Lower leg skin (tissue), 3 donors: Measurements from ENCODE around the gene NOTCH2NLA.
"Not testable (repeated sequence)": the region's sequence is repeated elsewhere in the genome, so short reads cannot be mapped to it uniquely, and the experiment has no call there.

Experiments
- POLR2A ChIP-seq, 2 donors: fragments of 450-650 bp; IDR thresholded peaks; one replicate each; pipeline ENCODE4 v1.6.1; 2016 to 2017; ENCODE audit warnings: antibody characterized with exemption in 2 of 2, mild to moderate bottlenecking in 1 of 2, moderate library complexity in 1 of 2
- TF ChIP-seq, protein P1 (sequence below), 3 donors: fragments of 450-650 bp; IDR thresholded peaks; one replicate each; pipeline ENCODE4 v1.5.1; 2016; ENCODE audit warnings: antibody characterized with exemption in 3 of 3, mild to moderate bottlenecking in 3 of 3, moderate library complexity in 2 of 3

DNA sequence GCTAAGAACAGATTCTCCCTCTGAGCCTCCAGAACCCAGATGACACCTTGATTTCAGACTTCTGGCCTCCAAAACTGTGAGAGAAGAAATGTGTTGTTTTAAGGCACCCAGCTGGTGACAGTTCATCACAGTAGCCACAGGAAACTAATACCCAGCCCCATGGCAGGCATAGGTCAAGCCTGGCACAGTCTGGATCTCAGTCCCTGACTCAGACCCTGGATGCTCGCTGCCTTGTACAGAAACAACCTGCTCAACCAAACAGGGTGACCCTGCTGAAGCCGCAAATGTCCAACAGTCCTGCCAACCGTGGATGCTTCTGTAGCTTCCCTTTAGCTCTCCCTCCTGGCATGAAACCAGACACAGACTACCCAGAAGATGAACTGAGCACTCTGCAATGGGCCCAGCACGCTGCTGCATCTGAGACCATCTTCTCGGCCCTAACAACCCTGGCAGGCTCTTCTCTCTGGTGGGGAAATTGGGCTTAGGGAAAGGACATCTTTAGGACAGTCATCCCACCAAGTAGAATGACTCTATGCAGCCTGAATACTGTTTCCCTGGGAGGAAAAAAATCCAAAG is 7.3 kb upstream of the NOTCH2NLA start:
- TF ChIP-seq, protein P1, sequence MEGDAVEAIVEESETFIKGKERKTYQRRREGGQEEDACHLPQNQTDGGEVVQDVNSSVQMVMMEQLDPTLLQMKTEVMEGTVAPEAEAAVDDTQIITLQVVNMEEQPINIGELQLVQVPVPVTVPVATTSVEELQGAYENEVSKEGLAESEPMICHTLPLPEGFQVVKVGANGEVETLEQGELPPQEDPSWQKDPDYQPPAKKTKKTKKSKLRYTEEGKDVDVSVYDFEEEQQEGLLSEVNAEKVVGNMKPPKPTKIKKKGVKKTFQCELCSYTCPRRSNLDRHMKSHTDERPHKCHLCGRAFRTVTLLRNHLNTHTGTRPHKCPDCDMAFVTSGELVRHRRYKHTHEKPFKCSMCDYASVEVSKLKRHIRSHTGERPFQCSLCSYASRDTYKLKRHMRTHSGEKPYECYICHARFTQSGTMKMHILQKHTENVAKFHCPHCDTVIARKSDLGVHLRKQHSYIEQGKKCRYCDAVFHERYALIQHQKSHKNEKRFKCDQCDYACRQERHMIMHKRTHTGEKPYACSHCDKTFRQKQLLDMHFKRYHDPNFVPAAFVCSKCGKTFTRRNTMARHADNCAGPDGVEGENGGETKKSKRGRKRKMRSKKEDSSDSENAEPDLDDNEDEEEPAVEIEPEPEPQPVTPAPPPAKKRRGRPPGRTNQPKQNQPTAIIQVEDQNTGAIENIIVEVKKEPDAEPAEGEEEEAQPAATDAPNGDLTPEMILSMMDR (IDR thresholded peaks at IDR 0.05) = not testable (repeated sequence)
- not testable (repeated sequence) for TF ChIP-seq POLR2A (IDR thresholded peaks at IDR 0.05)
